D721Med (cell line): Measurements from ENCODE around the gene TTYH2.

ENCODE experiments used
- DNase-seq: peaks from one replicate; pipeline ENCODE4 v3.0.0; 2011; ENCODE audit warnings: low spot score; ENCODE audit not compliant: insufficient read length
- FAIRE-seq: peaks from 2 replicates; lab custom pipeline; 2011; peaks lifted over from hg19 to GRCh38; lab: Jason Lieb, UNC
- TF ChIP-seq, protein P1 (sequence below): IDR thresholded peaks from 2 replicates; pipeline ENCODE4 v1.5.1; 2012; ENCODE audit warnings: mild to moderate bottlenecking, control low read depth; ENCODE audit not compliant: insufficient read depth; ENCODE audit errors: missing control alignments

TTYH2 gene

DNA sequence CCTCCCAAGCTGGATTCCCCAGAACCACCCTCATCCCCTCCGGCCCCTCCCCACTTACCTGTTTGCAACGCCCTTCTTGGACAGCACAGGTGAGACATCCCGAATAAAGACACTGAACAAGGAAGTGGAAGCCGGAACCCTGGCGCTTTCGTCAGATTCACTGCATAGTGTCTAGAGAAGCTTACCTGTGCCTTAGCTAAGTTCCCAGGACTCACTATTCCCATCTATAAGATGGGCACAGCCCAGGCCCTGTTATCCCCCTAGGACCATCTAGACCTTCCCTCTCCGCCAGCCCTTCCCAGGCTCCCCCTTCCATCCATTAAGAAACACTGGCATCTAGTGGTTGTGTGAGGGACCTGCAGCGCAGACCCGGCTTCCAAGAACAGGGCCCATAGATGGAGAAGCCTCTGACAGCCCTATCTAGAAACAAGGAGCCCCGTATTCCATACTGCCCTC, 36.8 kb upstream of the TTYH2 start:
- TF ChIP-seq, protein P1, sequence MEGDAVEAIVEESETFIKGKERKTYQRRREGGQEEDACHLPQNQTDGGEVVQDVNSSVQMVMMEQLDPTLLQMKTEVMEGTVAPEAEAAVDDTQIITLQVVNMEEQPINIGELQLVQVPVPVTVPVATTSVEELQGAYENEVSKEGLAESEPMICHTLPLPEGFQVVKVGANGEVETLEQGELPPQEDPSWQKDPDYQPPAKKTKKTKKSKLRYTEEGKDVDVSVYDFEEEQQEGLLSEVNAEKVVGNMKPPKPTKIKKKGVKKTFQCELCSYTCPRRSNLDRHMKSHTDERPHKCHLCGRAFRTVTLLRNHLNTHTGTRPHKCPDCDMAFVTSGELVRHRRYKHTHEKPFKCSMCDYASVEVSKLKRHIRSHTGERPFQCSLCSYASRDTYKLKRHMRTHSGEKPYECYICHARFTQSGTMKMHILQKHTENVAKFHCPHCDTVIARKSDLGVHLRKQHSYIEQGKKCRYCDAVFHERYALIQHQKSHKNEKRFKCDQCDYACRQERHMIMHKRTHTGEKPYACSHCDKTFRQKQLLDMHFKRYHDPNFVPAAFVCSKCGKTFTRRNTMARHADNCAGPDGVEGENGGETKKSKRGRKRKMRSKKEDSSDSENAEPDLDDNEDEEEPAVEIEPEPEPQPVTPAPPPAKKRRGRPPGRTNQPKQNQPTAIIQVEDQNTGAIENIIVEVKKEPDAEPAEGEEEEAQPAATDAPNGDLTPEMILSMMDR: peak; percentile 100
- FAIRE-seq: peak; percentile 53
- DNase-seq: no peak

DNA sequence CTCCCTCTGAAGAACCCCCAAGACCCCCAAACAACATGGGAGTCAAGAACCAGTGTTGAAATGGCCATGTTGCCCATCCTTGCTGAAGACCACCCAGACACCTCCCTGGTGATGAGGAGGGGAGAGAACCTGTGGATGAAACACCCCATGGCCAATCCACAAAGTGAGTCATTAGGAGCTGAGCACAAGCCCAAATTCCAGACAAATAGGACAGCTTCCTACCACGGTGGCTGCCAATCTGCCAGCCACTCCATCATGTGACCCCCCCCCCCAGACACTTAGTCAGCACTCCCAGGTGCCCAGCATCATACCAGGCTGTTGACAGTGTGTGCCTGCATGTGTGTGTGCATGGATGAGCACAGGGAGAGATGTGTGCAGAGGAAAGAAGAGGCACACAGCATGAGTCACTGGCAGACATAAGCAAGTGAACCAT, 36.3 kb upstream of the TTYH2 start:
- no peak for FAIRE-seq
- TF ChIP-seq, protein P1: no peak
- DNase-seq: no peak

DNA sequence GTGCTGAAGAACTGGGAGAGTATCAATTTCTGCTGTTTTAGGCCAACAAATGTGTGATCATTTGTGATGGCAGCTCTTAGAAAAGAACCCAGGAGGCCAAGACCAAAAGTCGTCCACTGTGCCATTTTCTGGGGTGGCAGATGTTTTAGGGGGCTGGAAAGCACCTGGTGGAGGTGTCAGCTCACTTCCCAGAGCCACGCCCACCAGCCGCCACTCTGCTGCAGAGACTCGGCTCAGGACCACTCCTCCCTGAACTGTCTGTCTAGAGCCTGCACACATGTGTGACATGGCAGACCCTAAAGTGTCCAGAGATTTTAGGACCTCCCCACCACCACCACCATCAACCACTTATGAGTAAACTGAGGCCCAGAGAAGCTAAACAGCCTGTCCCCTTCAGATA, 33.8 kb upstream of the TTYH2 start:
- FAIRE-seq (no peak), DNase-seq (no peak)
- TF ChIP-seq, protein P1: no peak

DNA sequence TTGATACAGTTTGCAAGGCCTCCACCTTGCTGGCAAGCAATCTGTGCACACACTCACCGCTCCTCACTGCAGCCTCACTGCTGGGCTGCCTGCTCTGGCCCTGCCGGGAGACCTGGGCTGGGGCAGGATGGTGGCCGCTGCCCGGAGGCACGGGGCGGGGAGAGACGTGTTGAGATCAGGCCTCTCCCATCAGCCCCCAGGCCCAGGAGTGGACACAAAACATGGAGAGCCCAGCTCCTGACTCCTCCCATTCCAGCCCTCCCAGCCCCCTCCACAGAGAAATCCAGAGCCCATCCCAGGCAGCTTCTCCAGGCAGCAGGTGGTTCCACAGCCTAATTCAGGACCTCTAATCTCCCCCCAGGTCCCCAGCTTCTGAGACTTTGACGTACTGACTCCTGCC, 33.0 kb upstream of the TTYH2 start:
- no peak for DNase-seq

DNA sequence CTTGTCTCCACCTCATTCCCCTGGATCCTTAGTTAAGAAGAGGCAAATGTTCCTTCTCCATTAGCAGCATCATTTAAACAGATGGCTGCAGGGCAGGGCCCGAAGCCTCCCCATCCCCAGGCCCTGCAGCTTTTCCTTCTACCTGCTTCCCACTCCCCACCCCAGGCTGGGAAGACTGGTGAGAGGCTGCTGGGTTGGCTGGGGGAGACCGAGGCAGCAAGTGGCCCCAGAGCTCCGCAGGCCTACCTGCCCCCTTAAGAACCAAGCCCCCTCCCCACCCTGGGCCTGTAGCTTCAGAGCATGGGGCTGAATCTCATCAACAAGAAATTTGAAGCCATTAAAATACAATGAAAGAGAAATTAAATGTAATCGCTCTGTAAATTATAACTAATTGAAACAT, 32.0 kb upstream of the TTYH2 start:
- DNase-seq (no peak), FAIRE-seq (no peak)
- TF ChIP-seq, protein P1: no peak

More for the DNA sequence above, 33.0 kb upstream of the TTYH2 start:
- no peak for FAIRE-seq
- TF ChIP-seq, protein P1: no peak

DNA sequence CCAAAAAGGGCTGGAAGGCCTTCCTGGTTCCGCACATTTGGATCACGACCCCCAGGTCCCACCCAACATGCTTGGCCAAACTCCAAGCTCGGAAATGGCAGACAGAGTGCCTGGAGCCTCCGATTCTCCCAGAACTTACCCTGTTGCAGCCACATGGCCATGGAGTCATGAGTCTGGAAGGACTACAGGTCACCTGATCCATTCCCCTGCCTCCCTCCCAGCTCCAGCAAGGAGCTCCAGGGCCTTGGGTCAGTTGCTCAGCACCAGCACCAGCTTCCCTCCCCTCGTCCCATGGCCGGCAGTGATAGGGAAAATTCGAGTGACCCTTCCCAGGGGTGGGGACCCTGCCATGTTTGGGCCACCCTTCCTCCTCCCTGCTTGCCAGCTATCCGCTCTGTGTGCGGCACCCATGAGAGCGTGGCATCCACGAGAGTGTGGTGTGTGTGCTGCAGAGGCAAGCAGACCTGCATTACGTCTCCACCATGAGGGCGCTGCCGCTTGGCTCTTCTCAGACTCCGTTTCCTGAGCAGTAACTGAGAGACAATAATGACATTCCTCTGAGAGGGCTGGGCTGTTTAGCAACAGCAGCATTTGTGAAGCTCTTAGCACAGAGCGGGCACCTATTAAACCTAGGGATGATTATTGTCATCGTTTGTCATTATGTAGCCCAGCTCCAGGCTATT, 31.2 kb upstream of the TTYH2 start:
- DNase-seq (no peak), FAIRE-seq (no peak)
- TF ChIP-seq, protein P1: no peak

DNA sequence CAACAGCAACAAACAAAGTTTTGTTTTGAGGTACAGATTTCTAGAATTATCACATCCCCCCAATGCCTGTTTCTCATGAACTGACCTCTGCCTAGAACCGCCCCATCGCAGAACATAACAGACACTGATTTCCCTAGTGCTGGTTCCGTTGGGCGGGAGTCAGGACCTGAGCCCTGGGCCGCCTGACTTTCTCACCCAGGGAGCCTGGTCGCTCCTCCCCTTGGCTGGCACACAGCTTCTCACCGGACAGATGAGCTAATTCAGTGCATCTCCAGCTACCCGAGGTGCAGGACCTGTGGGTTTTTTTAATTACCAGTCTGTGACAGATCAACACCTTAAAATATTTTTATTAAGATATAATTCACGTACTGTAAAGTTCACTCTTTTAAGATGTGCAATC, 30.0 kb upstream of the TTYH2 start:
- TF ChIP-seq, protein P1: no peak
- no peak for DNase-seq
- FAIRE-seq: no peak
